ENCODE measurements around the gene BPI. TPM values are rescaled to one million over a fixed set of nuclear protein-coding genes. Genes with fewer than 3 reads are reported as not detected.

The BPI gene
- total RNA-seq, 4 donors from 2014 or later = 0.26 TPM; not detected in 3

DNA sequence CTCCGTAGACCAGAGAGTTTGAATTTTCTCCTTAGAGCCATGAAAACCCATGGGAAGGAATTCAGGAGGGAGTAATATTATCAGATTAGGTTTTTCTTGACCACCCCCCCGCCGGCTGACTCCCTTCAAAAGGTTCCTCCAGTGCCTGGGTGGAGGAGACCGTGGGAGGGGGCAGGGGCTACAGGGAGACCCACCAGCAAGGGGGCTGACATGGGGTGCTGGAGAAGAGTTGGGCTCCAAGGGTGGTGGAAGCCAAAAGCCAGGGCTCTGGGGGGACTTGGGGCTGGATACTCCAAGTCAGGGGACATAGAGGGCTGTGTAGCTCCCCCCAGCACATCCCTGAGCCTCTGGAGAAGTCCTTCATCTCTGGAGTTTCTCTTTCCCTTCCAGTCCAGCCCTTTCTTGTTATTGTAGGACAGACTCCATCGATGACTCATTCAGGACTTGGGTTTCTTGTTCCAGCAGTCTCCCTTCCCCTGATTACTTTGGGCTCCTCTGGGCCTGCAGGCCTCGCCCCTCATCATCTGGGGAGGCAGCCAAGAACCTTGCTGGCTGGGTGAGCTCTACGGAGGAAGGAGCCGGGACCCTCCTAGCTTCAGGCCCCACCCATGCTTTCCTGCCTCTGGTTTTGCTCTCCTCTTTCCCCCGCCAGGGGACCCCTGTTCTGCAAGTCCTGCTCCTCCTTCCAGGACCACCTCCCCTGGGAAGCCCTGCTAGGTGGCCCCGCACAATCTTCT is 32.9 kb upstream of the BPI start:
- TF ChIP-seq, protein P1, sequence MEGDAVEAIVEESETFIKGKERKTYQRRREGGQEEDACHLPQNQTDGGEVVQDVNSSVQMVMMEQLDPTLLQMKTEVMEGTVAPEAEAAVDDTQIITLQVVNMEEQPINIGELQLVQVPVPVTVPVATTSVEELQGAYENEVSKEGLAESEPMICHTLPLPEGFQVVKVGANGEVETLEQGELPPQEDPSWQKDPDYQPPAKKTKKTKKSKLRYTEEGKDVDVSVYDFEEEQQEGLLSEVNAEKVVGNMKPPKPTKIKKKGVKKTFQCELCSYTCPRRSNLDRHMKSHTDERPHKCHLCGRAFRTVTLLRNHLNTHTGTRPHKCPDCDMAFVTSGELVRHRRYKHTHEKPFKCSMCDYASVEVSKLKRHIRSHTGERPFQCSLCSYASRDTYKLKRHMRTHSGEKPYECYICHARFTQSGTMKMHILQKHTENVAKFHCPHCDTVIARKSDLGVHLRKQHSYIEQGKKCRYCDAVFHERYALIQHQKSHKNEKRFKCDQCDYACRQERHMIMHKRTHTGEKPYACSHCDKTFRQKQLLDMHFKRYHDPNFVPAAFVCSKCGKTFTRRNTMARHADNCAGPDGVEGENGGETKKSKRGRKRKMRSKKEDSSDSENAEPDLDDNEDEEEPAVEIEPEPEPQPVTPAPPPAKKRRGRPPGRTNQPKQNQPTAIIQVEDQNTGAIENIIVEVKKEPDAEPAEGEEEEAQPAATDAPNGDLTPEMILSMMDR (IDR thresholded peaks at IDR 0.05) = no peak
- TF ChIP-seq POLR2A (IDR thresholded peaks at IDR 0.05) = no peak
- Histone ChIP-seq H3K9me3 (no peaks in the 10 kb centered on the region), H3K36me3 (no peaks in the 10 kb centered on the region), H3K27ac (peak overlapping the region; percentile 19 to 76 (median 65)), H3K27me3 (no peaks in the 10 kb centered on the region), H3K4me1 (peaks cover 13 to 42% (median 23%) of the 10 kb centered on the region in 3 donors), H3K4me3 (no peak overlapping the region)
- WGBS, 2 donors = 50 to 54% methylated on average over 9 of the region's 10 CpGs
- intact Hi-C loops (cut with DNase I) = no loop called here
- DNase-seq = no peak

DNA sequence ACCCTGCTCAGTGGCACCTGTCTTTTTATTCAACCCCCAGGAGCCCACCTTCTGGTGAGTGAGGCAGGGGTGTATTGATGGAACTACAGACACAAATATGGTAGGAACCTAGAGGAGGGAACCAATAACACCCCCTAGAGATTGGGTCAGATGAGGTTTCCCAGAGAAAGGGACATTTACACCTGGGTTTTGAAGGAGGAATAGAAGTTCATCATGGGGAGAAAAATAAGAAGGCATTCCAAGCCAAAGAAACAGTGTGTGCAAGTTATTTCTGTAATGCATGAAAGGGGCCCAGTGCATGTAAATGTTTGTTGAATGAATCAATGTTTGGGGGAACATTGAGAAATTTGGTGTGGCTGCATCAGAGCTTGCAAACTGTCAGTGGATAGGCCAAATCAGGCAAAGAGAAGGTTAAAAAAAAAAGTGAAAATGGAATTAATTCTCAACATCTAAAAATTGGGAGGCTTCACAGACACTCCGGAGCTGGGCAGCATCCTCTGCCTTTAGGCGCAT is 32.3 kb upstream of the BPI start:
- DNase-seq = no peak
- no peaks in the 10 kb centered on the region for H3K9me3 ChIP-seq
- no peaks in the 10 kb centered on the region for H3K36me3 ChIP-seq
- 90 to 94% methylated on average over 2 of the region's 2 CpGs for WGBS, 2 donors
- intact Hi-C loops (cut with DNase I) = no loop called here
- peak overlapping the region in 3 of 4 donors; percentile 55 to 76 (median 75) for H3K27ac ChIP-seq
- H3K4me3 ChIP-seq = no peak overlapping the region
- TF ChIP-seq, protein P1 (IDR thresholded peaks at IDR 0.05) = no peak
- no peak for TF ChIP-seq POLR2A (IDR thresholded peaks at IDR 0.05)
- peaks cover 13 to 44% (median 24%) of the 10 kb centered on the region in 3 donors for H3K4me1 ChIP-seq
- no peaks in the 10 kb centered on the region for H3K27me3 ChIP-seq

DNA sequence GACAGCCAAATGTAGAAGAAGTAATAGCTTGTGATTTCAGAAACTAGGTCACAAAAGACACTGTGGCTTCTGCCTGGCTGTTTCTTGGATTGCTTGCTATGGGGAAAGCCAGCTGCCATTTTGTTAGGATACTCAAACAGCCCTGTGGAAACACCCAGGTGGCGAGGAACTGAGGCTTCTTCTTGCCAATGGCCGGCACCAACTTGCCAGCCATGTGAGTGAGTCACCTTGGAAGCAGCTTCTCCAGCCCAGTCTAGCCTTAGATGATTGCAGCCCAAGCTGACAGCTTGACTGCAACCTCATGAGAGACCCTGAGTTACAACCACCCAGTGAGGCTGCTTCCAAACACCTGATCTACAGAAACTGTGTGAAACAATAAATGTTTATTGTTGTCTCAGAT is 31.6 kb upstream of the BPI start:
- Histone ChIP-seq H3K4me1 (peaks cover 13 to 44% (median 24%) of the 10 kb centered on the region in 3 donors), H3K36me3 (no peaks in the 10 kb centered on the region), H3K27ac (peak overlapping the region in 2 of 4 donors; percentile 13 to 34), H3K4me3 (no peak overlapping the region), H3K9me3 (no peaks in the 10 kb centered on the region), H3K27me3 (no peaks in the 10 kb centered on the region)
- WGBS, 2 donors = 32 to 60% methylated on average over 1 to 2 of the region's 2 CpGs
- no peak for DNase-seq
- TF ChIP-seq, protein P1 (IDR thresholded peaks at IDR 0.05) = no peak
- no peak for TF ChIP-seq POLR2A (IDR thresholded peaks at IDR 0.05)
- intact Hi-C loops (cut with DNase I) = no loop called here

DNA sequence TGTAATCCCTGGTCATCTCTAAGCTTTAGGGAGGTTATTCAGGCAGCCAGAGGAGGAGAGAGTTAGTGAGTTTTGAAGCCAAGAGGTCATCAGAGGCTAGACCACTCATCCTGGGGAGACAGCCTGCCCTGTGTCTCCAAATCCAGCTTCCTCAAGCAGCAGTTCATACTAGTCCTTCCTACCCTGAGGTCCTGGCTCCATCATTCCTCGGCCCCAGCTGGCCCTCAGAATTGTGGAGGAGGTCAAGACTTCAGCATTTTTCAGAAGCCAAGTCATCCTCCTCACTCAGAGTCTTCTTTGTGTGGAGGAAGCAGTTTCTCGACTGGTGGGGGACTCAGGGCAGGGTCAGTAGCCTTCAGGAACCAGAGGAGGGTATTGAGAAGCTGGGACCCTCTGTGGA is 31.0 kb upstream of the BPI start:
- H3K4me3 ChIP-seq = no peak overlapping the region
- TF ChIP-seq POLR2A (IDR thresholded peaks at IDR 0.05) = no peak
- TF ChIP-seq, protein P1 (IDR thresholded peaks at IDR 0.05) = no peak
- intact Hi-C loops (cut with DNase I) = no loop called here
- H3K27me3 ChIP-seq = no peaks in the 10 kb centered on the region
- no peaks in the 10 kb centered on the region for H3K36me3 ChIP-seq
- DNase-seq = no peak
- peak overlapping the region in 1 of 4 donors; percentile 34 for H3K27ac ChIP-seq
- H3K4me1 ChIP-seq = peaks cover 13 to 44% (median 24%) of the 10 kb centered on the region in 3 donors
- WGBS, 2 donors = 67% methylated on average over 1 of the region's 2 CpGs; no CpG with 5 or more reads in 1 of the 2 donors
- H3K9me3 ChIP-seq = no peaks in the 10 kb centered on the region

DNA sequence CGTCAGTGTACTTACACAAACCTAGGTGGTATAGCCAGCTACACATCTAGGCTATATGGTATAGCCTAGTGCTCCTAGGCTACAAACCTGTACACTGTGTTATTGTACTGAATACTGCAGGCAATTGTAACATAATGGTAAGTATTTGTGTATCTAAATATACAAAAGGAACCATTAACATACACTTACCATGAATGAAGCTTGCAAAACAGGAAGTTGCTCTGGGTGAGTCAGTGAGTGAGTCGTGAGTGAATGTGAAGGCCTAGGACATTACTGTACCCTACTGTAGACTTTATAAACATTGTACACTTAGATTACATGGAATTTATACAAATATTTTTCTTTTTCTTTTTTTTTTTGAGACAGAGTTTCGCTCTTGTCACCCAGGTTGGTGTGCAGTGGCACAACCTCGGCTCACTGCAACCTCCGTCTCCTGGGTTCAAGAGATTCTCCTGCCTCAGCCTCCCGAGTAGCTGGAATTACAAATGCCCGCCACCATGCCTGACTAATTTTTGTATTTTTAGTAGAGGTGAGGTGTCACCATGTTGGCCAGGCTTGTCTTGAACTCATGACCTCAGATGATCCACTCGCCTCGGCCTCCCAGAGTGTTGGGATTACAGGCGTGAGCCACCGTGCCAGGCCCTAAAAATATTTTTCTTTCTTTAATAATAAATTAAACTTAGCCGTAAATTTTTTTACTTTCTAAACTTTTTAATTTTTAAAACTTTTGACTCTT is 28.0 kb upstream of the BPI start:
- 66 to 71% methylated on average over 12 of the region's 12 CpGs for WGBS, 2 donors
- DNase-seq = no peak
- peak overlapping the region in 3 of 4 donors; percentile 15 to 64 (median 46) for H3K27ac ChIP-seq
- H3K4me1 ChIP-seq = peaks cover 7 to 50% (median 23%) of the 10 kb centered on the region in 3 donors
- no peak overlapping the region for H3K4me3 ChIP-seq
- no peaks in the 10 kb centered on the region for H3K27me3 ChIP-seq
- H3K9me3 ChIP-seq = no peaks in the 10 kb centered on the region
- TF ChIP-seq, protein P1 (IDR thresholded peaks at IDR 0.05) = no peak
- no peak for TF ChIP-seq POLR2A (IDR thresholded peaks at IDR 0.05)
- intact Hi-C loops (cut with DNase I) = no loop called here
- no peaks in the 10 kb centered on the region for H3K36me3 ChIP-seq

All from esophagus squamous epithelium (tissue), 5 donors.